ENCODE data around the gene OPCML. TPM values are rescaled to one million over a fixed set of nuclear protein-coding genes. Genes with fewer than 3 reads are reported as not detected.

OPCML gene
- total RNA-seq, 1 experiment from 2014 or later = 0.94 TPM

DNA sequence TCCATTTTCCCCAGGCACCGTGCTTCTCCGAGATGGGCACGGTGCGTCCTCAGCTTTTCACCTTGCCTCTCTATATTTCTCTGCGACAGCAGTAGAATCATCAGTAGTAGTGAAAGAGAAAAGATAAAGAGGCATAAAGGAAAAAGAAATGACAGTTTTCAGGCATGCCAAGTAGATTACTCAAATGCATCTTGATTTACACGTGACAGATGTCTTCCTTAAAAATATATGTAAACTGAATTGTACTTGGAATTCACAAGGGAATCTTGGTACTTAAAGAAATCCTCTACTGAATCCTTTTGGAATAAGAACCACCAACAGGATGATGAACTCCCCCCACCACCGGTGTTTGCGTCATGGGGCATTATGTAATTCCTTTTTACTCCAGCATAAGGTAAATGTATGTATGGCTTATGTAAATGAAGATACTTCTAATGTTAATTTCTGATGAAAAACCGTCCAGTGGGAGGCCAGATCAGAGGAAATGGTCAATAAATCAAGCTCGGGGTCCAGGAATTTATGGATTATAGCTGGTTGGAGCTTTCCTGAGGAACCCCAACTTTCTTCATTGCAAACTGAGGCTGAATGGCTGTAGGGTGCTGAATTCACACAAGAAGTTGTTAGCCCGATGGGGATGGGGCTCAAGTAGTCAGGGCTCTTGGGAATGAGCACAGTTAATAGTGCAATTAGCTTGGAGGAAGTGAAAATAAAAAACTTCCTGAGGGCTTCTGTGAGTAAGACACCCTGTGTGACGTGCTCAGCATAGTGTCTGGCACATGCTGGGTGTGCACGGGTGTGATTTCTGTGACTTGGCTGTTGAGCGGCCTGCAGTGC is 630.4 kb downstream of the OPCML start:
- H3K27ac Mint-ChIP-seq = peak overlapping the region; percentile 76 to 91 (median 86); a peak in 5 of 7 replicates
- H2BK15ac ChIP-seq (ENCODE audit: low read depth, low read length) = no peak overlapping the region
- no peak overlapping the region for H2BK12ac ChIP-seq (ENCODE audit: insufficient read length, low read depth, low read length)
- no peak overlapping the region for H2AFZ ChIP-seq (ENCODE audit: low read length)
- peaks cover 26 to 37% of the 10 kb centered on the region in 2 experiments for H3K4me1 Mint-ChIP-seq
- H2BK120ac ChIP-seq (ENCODE audit: low read depth, low read length, poor library complexity, severe bottlenecking) = no peak overlapping the region
- peaks cover 4% of the 10 kb centered on the region; the same call in 1 of the 2 replicates for H3K4me1 ChIP-seq (ENCODE audit: insufficient read depth, low read length)
- no peak overlapping the region for H4K91ac ChIP-seq (ENCODE audit: insufficient read length, low read depth, low read length)
- no peak overlapping the region for H3K27ac ChIP-seq (ENCODE audit: insufficient read length, low read depth, low read length)
- no peaks in the 10 kb centered on the region for H3K79me1 ChIP-seq (ENCODE audit: insufficient read depth, low read depth, low read length, poor library complexity, severe bottlenecking)
- no peak overlapping the region for H4K5ac ChIP-seq (ENCODE audit: insufficient read length, low read depth, low read length)
- H3K4ac ChIP-seq (ENCODE audit: low read depth, low read length) = no peak overlapping the region
- no peak overlapping the region for H2AK5ac ChIP-seq (ENCODE audit: insufficient read length, low read length)
- no peaks in the 10 kb centered on the region for H3K27me3 ChIP-seq (ENCODE audit: insufficient read depth, low read length)
- H3K9ac ChIP-seq (ENCODE audit: extremely low read depth, insufficient read length, low read length) = no peak overlapping the region
- H3K4me2 ChIP-seq (ENCODE audit: insufficient read depth, insufficient read length, low read length) = no peak overlapping the region
- no CpG with 5 or more reads among the region's 14 CpGs for WGBS (ENCODE audit: extremely low coverage, insufficient read length, low lambda C conversion rate)
- H3K36me3 Mint-ChIP-seq (ENCODE audit: insufficient read depth in 1 of 3, low read depth in 3 of 3) = peaks cover 0 to 6% (median 5%) of the 10 kb centered on the region in 3 experiments; a peak in 5 of 7 replicates
- no peaks in the 10 kb centered on the region for H3K79me2 ChIP-seq (ENCODE audit: insufficient read depth, low read length)
- DNase-seq = no peak
- no peak overlapping the region for H3K18ac ChIP-seq (ENCODE audit: insufficient read length, low read depth, low read length)
- TF ChIP-seq, protein P1, sequence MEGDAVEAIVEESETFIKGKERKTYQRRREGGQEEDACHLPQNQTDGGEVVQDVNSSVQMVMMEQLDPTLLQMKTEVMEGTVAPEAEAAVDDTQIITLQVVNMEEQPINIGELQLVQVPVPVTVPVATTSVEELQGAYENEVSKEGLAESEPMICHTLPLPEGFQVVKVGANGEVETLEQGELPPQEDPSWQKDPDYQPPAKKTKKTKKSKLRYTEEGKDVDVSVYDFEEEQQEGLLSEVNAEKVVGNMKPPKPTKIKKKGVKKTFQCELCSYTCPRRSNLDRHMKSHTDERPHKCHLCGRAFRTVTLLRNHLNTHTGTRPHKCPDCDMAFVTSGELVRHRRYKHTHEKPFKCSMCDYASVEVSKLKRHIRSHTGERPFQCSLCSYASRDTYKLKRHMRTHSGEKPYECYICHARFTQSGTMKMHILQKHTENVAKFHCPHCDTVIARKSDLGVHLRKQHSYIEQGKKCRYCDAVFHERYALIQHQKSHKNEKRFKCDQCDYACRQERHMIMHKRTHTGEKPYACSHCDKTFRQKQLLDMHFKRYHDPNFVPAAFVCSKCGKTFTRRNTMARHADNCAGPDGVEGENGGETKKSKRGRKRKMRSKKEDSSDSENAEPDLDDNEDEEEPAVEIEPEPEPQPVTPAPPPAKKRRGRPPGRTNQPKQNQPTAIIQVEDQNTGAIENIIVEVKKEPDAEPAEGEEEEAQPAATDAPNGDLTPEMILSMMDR (conservative IDR thresholded peaks at IDR 0.05) = no peak
- H2BK20ac ChIP-seq (ENCODE audit: low read depth, low read length, poor library complexity, severe bottlenecking) = no peak overlapping the region
- peaks cover 3 to 9% of the 10 kb centered on the region in 2 experiments; a peak in 4 of 5 replicates for H3K9me3 Mint-ChIP-seq
- H3K9me3 ChIP-seq (ENCODE audit: control insufficient read depth, low read depth, low read length) = no peaks in the 10 kb centered on the region
- no peak overlapping the region for H3K56ac ChIP-seq (ENCODE audit: insufficient read length, low read depth, low read length)
- no peaks in the 10 kb centered on the region; the same call in 1 of the 2 replicates for H3K27me3 Mint-ChIP-seq (ENCODE audit: low read depth)
- H3K23me2 ChIP-seq (ENCODE audit: insufficient read length, low read depth, low read length, poor library complexity, severe bottlenecking) = no peaks in the 10 kb centered on the region
- 0 out of 5 replicates have a peak overlapping the region, but pooled peaks of 1 of the 2 experiments have one; percentile 9 for H3K4me3 Mint-ChIP-seq
- no peaks in the 10 kb centered on the region for H4K20me1 ChIP-seq (ENCODE audit: control insufficient read depth, insufficient read depth, insufficient read length)
- H2BK5ac ChIP-seq (ENCODE audit: insufficient read length, low read length) = no peak overlapping the region
- no peak overlapping the region for H3T11ph ChIP-seq (ENCODE audit: low read length)
- H3K23ac ChIP-seq (ENCODE audit: insufficient read length, low read depth, low read length) = no peak overlapping the region
- no peak overlapping the region for H3K14ac ChIP-seq (ENCODE audit: insufficient read depth, low read length)
- no peak overlapping the region for H4K8ac ChIP-seq (replicated peaks; ENCODE audit: insufficient read length, low read depth, low read length)

All from H9 (cell line).